Measurements from ENCODE around the gene DCLK2. TPM values are rescaled to one million over a fixed set of nuclear protein-coding genes. Genes with fewer than 3 reads are reported as not detected.

The DCLK2 gene
- polyA plus RNA-seq, 1 of the 3 experiments (the other 2 are of a cell fraction): 10.1 TPM

GRCh38 chr4:150067859-150068258 is 10.4 kb upstream of the DCLK2 start:
- no peak overlapping the region for H3K9ac ChIP-seq
- ChIA-PET POLR2A (no interaction called here), CTCF (interaction anchor here (1.0 kb wide), 1 partner anchor 11 kb away, joined by 4 read pairs; the partner anchor contains the start of gene DCLK2)
- 86% methylated on average over 3 of the region's 3 CpGs for WGBS (ENCODE audit: low lambda C conversion rate)
- H4K20me1 ChIP-seq (ENCODE audit: insufficient read depth): no peaks in the 10 kb centered on the region
- peaks cover 0 to 3% of the 10 kb centered on the region in 2 experiments for H3K36me3 ChIP-seq (replicated peaks in 1 of 2; ENCODE audit: control insufficient read depth in 1 of 2, insufficient read depth in 2 of 2, low read length in 1 of 2)
- H3K9me3 ChIP-seq: peaks cover 3% of the 10 kb centered on the region; the same call in 1 of the 2 replicates
- H2AFZ ChIP-seq (ENCODE audit: low read depth): no peak overlapping the region
- H3K27ac ChIP-seq (ENCODE audit: low read depth in 2 of 2, low read length in 1 of 2): no peak overlapping the region
- no peaks in the 10 kb centered on the region for H3K79me2 ChIP-seq (ENCODE audit: insufficient read depth)
- H3F3A ChIP-seq (replicated peaks; ENCODE audit: insufficient read depth): peaks cover 14% of the 10 kb centered on the region
- DNase-seq: no peak
- H3K4me3 ChIP-seq (ENCODE audit: low read depth in 2 of 2, low read length in 1 of 2): no peak overlapping the region
- no peak overlapping the region for H3K4me2 ChIP-seq
- H3K27me3 ChIP-seq (ENCODE audit: insufficient read depth): no peaks in the 10 kb centered on the region
- H3K9me2 ChIP-seq: no peaks in the 10 kb centered on the region
- peaks cover 0 to 12% of the 10 kb centered on the region in 2 experiments; a peak in 2 of 4 replicates for H3K4me1 ChIP-seq (ENCODE audit: control insufficient read depth in 1 of 2, insufficient read depth in 2 of 2, low read depth in 1 of 2, low read length in 1 of 2)
- TF ChIP-seq NFIC (IDR thresholded peaks at IDR 0.05; ENCODE audit: borderline replicate concordance): no peak
- no peak for TF ChIP-seq SIN3A (IDR thresholded peaks at IDR 0.05; ENCODE audit: borderline replicate concordance, low read depth, low read length)
- TF ChIP-seq FOXM1 (IDR thresholded peaks at IDR 0.05; ENCODE audit: low read depth): no peak
- no peak for TF ChIP-seq RXRA (IDR thresholded peaks at IDR 0.05; ENCODE audit: borderline replicate concordance, low read depth)
- no peak for TF ChIP-seq TCF12 (IDR thresholded peaks at IDR 0.05)
- TF ChIP-seq USF1 (IDR thresholded peaks at IDR 0.05; ENCODE audit: borderline replicate concordance, low read depth): no peak
- TF ChIP-seq, protein P1, sequence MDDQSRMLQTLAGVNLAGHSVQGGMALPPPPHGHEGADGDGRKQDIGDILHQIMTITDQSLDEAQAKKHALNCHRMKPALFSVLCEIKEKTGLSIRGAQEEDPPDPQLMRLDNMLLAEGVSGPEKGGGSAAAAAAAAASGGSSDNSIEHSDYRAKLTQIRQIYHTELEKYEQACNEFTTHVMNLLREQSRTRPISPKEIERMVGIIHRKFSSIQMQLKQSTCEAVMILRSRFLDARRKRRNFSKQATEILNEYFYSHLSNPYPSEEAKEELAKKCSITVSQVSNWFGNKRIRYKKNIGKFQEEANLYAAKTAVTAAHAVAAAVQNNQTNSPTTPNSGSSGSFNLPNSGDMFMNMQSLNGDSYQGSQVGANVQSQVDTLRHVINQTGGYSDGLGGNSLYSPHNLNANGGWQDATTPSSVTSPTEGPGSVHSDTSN (IDR thresholded peaks at IDR 0.05): no peak
- TF ChIP-seq, protein P2, sequence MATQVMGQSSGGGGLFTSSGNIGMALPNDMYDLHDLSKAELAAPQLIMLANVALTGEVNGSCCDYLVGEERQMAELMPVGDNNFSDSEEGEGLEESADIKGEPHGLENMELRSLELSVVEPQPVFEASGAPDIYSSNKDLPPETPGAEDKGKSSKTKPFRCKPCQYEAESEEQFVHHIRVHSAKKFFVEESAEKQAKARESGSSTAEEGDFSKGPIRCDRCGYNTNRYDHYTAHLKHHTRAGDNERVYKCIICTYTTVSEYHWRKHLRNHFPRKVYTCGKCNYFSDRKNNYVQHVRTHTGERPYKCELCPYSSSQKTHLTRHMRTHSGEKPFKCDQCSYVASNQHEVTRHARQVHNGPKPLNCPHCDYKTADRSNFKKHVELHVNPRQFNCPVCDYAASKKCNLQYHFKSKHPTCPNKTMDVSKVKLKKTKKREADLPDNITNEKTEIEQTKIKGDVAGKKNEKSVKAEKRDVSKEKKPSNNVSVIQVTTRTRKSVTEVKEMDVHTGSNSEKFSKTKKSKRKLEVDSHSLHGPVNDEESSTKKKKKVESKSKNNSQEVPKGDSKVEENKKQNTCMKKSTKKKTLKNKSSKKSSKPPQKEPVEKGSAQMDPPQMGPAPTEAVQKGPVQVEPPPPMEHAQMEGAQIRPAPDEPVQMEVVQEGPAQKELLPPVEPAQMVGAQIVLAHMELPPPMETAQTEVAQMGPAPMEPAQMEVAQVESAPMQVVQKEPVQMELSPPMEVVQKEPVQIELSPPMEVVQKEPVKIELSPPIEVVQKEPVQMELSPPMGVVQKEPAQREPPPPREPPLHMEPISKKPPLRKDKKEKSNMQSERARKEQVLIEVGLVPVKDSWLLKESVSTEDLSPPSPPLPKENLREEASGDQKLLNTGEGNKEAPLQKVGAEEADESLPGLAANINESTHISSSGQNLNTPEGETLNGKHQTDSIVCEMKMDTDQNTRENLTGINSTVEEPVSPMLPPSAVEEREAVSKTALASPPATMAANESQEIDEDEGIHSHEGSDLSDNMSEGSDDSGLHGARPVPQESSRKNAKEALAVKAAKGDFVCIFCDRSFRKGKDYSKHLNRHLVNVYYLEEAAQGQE (IDR thresholded peaks at IDR 0.05; ENCODE audit: low read depth, low read length): no peak
- no peak for TF ChIP-seq SMC3 (IDR thresholded peaks at IDR 0.05; ENCODE audit: low read depth, low read length)
- no peak for TF ChIP-seq YY1 (IDR thresholded peaks at IDR 0.05; ENCODE audit: low read depth)
- TF ChIP-seq MXI1 (IDR thresholded peaks at IDR 0.05; ENCODE audit: low read depth, low read length): no peak
- no peak for TF ChIP-seq POLR2AphosphoS5 (IDR thresholded peaks at IDR 0.05; ENCODE audit: low read depth, low read length)
- no peak for TF ChIP-seq ZBTB33 (IDR thresholded peaks at IDR 0.05; ENCODE audit: borderline replicate concordance, low read depth)
- TF ChIP-seq JUND (IDR thresholded peaks at IDR 0.05): no peak
- TF ChIP-seq, protein P3, sequence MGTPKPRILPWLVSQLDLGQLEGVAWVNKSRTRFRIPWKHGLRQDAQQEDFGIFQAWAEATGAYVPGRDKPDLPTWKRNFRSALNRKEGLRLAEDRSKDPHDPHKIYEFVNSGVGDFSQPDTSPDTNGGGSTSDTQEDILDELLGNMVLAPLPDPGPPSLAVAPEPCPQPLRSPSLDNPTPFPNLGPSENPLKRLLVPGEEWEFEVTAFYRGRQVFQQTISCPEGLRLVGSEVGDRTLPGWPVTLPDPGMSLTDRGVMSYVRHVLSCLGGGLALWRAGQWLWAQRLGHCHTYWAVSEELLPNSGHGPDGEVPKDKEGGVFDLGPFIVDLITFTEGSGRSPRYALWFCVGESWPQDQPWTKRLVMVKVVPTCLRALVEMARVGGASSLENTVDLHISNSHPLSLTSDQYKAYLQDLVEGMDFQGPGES (IDR thresholded peaks at IDR 0.05; ENCODE audit: low read depth, low read length): no peak
- TF ChIP-seq MAX (IDR thresholded peaks at IDR 0.05; ENCODE audit: low read depth): no peak
- TF ChIP-seq, protein P4, sequence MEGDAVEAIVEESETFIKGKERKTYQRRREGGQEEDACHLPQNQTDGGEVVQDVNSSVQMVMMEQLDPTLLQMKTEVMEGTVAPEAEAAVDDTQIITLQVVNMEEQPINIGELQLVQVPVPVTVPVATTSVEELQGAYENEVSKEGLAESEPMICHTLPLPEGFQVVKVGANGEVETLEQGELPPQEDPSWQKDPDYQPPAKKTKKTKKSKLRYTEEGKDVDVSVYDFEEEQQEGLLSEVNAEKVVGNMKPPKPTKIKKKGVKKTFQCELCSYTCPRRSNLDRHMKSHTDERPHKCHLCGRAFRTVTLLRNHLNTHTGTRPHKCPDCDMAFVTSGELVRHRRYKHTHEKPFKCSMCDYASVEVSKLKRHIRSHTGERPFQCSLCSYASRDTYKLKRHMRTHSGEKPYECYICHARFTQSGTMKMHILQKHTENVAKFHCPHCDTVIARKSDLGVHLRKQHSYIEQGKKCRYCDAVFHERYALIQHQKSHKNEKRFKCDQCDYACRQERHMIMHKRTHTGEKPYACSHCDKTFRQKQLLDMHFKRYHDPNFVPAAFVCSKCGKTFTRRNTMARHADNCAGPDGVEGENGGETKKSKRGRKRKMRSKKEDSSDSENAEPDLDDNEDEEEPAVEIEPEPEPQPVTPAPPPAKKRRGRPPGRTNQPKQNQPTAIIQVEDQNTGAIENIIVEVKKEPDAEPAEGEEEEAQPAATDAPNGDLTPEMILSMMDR (IDR thresholded peaks at IDR 0.05): no peak
- TF ChIP-seq EZH2phosphoT487 (IDR thresholded peaks at IDR 0.05; ENCODE audit: borderline replicate concordance, low read depth): no peak
- TF ChIP-seq GABPA (IDR thresholded peaks at IDR 0.05; ENCODE audit: low read depth): no peak
- TF ChIP-seq MEF2A (IDR thresholded peaks at IDR 0.05; ENCODE audit: borderline replicate concordance, low read depth): no peak

All from SK-N-SH (cell line).